ENCODE results near the gene CELF5.
"Not testable (repeated sequence)": the region's sequence is repeated elsewhere in the genome, so short reads cannot be mapped to it uniquely, and the experiment has no call there.

CELF5 gene

GRCh38 chr19:3208317-3209207 lies 15.9 kb upstream of the CELF5 start:
- DNase-seq: no peak

DNA sequence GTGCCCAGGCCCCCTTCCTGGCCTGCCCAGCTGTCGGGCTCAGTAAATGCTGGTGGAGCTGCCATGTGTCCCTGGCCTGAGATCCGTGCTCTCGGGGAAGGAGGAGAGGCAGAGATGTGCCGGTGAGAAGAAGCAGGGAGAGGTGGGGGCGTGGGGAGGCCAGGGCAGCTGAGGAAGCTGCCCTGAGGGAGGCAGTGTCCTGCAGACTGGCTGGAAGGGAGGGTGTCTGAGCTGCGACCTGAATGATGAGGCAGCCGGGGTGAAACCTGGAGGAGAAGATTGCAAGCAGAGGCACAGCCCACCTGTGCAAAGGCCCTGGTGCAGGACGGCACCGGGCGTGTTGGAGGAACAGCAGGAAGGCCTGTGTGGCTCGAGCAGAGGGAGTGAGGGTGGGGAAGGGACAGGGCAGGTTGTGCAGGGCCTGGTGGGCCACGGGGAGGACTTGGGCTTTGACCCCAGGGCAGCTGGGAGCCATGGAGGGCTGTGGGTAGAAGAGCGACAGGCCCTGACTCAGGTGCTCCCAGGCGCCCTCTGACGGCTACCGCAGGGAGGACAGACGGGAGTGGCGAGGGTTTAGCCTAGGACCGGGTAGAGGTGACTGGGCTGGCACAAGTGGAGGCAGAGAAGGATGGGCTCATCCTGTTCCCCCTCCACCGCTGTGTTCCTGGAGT lies 14.0 kb upstream of the CELF5 start:
- no peak for DNase-seq

DNA sequence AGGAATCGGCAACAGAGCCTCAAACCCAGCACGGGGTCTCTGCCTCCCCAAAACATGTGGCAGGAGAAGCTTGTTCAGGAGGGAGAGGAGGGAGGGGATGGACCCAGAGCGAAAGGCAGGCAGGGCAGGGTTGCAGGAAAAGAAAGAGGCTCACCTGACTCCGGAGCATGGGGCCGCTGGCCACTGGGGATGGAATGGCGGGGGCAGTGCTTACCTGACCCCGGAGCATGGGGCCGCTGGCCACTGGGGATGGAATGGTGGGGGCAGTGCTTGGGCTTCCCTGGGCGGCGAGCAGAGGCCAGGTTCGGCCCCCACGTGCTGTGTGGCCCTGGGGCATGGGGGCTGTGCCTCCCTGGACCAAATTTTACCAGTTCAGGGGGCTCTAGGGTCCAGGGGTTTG lies 13.3 kb upstream of the CELF5 start:
- no peak for DNase-seq

GRCh38 chr19:3213159-3213558 lies 11.3 kb upstream of the CELF5 start:
- DNase-seq: no peak

- no peak for DNase-seq
Measured at GRCh38 chr19:3216874-3217273, 7.6 kb upstream of the CELF5 start.

DNA sequence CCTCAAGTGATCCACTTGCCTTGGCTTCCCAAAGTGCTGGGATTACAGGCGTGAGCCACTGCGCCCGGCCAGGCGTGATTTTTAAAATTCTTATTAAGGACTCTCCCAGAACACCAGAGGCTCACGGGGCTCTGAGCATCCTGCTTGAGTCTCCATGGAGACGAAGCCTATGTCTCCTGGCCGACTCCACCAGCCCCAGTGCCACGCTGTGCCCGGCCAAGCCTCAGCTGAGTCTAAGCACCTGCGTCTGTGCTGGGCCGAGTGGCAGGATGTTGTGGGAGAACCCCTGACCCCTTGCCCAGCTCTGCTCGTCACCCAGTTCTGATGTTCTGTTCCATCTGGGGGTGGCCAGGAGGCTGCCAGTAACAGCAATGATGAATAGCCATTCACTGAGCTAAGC lies 3.9 kb upstream of the CELF5 start:
- no peak for DNase-seq

- not testable (repeated sequence) for DNase-seq
Measured at GRCh38 chr19:3221576-3221975, 2.9 kb upstream of the CELF5 start.

DNA sequence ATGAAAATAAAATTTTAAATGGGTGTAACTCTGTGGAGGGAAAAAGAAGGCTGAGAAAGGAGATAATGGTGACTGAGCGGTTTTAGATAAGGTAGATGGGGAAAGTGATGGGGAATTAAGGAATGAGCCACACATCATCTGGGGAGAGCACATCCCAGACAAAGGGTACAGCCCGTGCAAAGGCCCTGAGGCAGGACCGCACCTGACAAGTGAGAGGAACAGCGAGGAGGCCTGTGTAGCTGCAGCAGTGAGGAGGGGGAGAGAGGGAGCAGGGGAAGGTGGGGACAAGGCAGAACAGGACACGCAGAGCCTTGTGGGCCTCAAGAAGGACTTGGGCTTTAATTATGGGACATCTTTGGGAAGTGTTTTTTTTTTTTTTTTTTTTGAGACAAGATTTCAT lies 1.8 kb upstream of the CELF5 start:
- no peak for DNase-seq

DNA sequence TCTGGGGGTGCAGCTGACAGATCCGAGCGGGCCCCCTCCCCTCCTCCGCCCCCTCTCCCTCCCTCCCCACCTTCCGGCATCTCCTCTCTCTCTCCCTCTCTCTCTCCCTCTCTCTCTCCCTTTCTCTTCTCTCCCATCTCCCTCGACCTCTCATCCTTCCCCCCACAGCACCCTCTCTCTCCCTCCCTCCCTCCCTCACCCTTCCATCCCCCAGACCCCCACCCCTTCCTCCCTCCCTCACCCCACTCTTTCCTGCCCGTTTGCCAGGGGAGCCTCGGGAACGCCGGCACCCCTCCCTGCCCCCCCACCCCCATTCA lies 666 bp downstream of the CELF5 start:
- no peak for DNase-seq

GRCh38 chr19:3225677-3226093 lies 1.2 kb downstream of the CELF5 start:
- no peak for DNase-seq

GRCh38 chr19:3227054-3227626 lies 2.7 kb downstream of the CELF5 start:
- DNase-seq: no peak

GRCh38 chr19:3229346-3229743 lies 4.9 kb downstream of the CELF5 start:
- DNase-seq: no peak

DNA sequence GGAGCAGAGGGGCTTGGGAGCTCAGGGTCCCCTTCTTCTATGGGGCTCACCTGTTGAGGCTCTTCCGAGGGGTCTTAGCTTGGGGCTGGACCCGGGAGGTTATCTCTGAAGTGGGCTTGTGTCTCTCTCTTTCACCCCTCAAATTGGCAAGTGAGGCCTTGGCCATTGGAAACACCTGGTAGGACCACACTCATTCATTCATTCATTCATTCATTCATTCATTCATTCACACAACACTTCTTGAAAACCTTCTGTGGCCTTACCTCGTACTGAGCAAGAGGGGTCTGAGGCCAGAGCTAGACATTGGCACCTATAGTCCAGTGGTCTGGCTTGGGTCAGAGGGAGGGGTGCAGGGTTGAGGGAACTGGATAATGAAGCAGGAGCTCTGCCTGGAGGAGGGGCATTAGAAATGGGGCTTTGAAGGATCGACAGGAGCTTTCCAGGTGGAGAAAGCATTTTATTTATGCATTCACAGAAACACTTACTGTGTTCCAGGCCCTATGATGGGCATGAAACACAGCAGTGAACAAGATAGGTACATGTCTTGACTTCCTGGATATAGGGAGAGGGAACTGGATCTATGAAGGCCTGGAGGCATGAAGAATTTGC lies 5.5 kb downstream of the CELF5 start:
- no peak for DNase-seq

DNA sequence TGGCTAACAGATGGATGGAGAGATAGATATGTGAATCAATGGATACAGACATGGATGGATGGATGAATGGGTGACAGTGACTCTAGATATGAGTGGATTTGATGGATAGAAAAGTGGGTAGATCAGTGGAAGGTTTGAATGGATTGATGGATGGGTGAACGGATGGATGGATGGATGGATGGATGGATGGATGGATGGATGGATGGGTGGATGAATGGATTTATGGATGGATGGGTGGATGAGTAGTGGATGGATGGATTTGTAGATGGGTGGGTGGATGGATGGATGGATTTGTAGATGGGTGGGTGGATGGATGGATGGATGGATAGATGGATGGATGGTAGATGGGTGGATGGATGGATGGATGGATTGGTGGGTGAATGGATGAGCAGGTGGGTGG lies 6.8 kb downstream of the CELF5 start:
- no peak for DNase-seq

GRCh38 chr19:3233116-3233515 lies 8.7 kb downstream of the CELF5 start:
- no peak for DNase-seq

GRCh38 chr19:3233831-3234230 lies 9.4 kb downstream of the CELF5 start:
- no peak for DNase-seq

- DNase-seq: no peak
Measured at GRCh38 chr19:3234800-3235199, 10.3 kb downstream of the CELF5 start.

GRCh38 chr19:3235604-3236003 lies 11.1 kb downstream of the CELF5 start:
- not testable (repeated sequence) for DNase-seq

DNA sequence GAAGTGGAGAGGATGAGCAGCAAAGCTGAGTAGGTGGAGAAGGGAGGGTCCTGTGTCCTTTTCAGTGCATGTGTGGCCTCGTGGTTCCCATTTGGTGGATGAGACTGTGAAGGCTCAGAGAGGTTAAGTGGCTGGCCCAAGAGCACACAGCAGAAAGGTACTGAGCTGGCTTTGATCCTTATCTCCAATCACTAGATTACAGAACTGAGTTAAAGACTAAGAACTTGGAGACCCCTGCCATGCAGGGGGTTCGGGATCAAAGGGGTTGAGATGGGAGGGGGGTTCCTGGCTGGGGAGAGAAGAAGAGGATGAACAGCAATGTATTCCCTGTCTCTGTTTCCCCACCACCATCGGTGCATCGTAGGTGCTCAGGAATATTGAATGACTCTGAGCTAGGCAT lies 11.8 kb downstream of the CELF5 start:
- no peak for DNase-seq

DNA sequence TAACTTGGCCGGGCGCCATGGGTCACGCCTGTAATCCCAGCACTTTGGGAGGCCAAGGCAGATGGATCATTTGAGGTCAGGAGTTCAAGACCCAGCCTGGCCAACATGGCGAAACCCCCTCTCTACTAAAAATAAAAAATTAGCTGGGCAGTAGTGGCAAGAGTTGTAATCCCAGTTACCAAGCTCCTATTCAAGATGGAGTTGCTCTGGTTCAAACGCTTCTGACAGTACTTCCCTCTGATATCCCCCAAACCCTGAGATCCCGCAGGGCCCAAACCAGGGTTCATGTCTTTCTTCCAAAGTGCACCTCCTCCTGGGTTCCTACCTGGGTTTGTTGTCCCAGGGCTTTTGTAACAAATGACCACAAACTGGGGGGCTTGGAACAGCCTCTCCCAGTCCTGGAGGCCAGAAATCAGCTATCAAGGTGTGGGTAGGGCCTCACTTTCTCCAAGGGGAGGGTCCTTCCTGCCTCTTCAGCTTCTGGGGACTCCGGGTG lies 13.7 kb downstream of the CELF5 start:
- no peak for DNase-seq

- DNase-seq: no peak
Measured at GRCh38 chr19:3239367-3239766, 14.9 kb downstream of the CELF5 start.

DNA sequence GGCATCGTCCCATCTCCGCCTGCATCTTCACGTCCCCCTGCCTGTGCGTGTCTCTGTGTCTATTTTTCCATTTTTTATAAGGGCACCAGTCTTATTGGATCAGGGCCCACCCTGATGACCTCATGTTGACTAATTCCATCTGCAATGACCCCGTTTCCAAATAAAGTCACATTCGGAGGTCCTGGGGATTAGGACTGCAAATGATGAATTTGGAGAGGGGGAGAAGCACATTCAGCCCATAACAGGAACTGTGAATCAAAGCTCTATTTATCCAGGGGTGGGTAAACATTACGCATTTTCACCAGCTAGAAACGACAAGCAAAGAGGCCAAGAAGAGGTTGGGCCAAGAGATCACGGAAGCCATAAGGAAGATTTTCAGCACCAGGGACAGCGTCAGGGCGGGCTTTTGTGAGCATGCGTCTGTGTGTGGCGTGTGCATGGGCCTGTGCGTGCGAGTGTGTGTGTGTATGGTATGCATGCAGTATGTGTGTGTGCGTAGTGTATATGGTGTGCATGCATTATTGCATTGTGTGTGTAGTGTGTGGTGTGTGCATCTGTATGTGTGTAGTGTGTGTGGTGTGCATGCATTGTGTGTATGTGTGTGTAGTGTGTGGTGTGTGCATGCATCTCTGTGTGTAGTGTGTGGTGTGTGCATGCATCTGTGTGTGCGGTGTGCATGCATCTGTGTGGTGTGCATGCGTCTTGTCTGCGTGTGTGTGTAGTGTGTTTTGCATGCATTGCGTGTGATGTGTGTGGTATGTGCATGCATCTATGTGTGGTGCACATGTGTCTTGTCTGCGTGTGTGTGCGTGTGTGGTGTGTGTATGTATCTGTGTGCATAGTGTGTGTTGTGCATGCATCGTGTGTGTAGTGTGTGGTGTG lies 19.6 kb downstream of the CELF5 start:
- no peak for DNase-seq

DNA sequence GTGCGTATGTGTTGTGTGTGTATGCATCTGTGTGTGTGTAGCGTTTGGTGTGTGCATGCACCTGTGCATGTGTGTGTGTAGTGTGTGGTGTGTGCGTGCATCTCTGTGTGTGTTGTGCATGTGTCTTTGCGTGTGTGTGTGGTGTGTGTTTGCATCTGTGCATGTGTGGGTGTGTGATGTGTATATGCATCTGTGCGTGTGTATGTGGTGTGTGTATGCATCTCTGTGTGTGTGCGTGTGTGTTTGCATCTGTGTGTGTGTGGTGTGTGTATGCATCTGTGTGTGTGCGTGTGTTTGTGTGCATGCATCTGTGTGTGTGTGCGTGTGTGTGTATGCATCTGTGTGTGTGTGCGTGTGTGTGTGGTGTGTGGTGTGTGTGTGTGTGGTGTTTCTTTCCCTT lies 20.6 kb downstream of the CELF5 start:
- DNase-seq: no peak
